GM21619 (cell line): ENCODE measurements around the gene GRIK5.

Source experiments
- ATAC-seq: cut with Tn5 transposase; IDR thresholded peaks from one replicate; pipeline ENCODE4 v1.9.1; 2021; ENCODE audit not compliant: unreplicated experiment

The GRIK5 gene

DNA sequence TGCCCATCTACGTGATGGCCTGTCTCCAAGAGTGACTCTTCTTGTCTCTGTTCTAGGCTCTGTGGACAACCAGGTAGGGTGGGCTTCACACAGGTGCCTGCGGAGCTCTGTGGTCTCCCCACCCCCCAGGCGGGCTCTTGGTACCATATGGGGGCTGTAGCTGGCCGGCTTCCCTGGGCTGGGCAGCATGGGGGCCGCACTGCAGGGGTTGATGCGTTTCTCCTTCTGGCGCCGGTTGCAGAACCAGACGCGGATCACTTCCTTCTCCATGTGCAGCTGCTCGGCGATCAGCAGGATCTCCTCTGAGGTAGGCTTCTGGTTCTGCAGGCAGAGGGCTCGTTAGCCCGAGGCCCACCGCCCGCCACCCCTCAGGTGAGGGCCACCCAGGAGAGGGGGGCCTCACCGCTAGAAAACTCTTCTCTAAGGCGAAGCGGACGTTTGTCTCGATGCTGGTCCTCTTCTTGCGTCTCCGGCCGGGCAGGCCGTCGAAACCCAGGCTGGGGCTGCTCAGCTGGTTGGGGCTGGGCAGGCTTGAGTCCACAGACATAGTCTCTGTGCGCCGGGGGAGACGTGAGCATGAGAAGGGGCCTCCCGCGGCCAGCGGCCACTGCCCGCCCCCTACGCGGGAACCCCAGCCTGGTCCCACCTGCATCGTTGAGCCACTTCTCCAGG is 25.3 kb upstream of the GRIK5 start:
- ATAC-seq = no peak

- no peak for ATAC-seq
Measured at GRCh38 chr19:42093926-42094325, 23.9 kb upstream of the GRIK5 start.

DNA sequence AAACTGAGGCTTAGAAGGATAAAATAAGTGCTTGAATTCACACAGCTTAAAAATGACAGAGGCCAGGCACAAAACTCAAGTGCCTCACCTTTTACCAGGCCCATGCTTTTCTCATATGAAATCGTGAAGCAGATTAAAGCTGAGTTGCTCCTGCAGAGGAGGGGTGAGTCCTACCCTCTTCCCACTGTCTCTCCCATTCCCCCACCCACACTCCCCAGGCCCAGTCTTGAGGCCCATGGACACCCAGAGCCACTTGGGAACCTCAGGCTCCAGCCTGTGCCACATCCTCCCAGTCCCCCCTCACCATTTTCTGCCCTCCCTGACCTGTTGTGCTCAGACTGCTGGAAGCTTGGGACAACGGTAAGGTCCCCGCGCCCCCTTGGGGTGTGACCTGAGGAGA is 23.5 kb upstream of the GRIK5 start:
- ATAC-seq = no peak

DNA sequence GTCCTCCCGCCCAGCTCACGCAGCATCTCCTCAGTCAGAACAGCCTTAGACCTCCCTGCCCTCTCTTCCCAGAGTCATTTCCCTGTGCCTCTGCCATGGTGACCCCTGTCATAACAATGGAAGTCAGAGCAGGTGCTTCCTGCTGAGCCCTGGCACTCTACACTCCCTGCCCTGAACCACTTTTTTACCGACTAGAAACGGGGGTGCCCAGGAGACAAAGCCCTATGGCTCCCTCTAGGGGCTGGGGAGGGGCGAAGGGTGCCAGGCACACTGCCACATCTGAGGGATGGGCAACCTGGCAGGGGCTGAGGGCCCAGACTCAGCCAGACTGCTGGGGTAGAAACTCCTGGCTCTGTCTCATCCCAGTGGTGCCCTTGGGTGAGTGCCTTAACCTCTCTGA is 22.3 kb upstream of the GRIK5 start:
- ATAC-seq = no peak

GRCh38 chr19:42091742-42092141 is 21.7 kb upstream of the GRIK5 start:
- ATAC-seq = no peak

DNA sequence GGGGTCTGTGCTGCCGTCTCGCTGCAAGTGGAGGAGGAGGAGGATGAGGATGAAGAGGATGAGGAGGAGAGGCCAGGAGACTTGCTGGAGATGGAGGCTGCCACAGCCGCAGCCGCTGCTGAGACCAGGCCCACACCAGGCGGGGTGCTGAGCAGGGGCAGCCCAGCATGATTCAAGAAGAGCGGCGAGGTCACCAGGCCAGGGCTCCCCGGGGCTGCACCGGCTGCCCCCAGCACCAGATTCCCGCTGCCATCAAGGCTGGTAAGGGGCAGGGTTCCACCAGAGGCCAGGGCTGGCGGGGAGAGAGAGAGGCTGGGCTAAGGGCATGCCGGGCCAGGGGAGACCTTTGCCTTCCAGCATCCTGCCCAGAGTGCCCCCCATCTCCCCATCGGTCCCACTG is 21.3 kb upstream of the GRIK5 start:
- no peak for ATAC-seq

GRCh38 chr19:42090672-42091071 is 20.7 kb upstream of the GRIK5 start:
- ATAC-seq = no peak

GRCh38 chr19:42089772-42090171 is 19.8 kb upstream of the GRIK5 start:
- ATAC-seq = no peak

GRCh38 chr19:42089191-42089750 is 19.3 kb upstream of the GRIK5 start:
- ATAC-seq = no peak

DNA sequence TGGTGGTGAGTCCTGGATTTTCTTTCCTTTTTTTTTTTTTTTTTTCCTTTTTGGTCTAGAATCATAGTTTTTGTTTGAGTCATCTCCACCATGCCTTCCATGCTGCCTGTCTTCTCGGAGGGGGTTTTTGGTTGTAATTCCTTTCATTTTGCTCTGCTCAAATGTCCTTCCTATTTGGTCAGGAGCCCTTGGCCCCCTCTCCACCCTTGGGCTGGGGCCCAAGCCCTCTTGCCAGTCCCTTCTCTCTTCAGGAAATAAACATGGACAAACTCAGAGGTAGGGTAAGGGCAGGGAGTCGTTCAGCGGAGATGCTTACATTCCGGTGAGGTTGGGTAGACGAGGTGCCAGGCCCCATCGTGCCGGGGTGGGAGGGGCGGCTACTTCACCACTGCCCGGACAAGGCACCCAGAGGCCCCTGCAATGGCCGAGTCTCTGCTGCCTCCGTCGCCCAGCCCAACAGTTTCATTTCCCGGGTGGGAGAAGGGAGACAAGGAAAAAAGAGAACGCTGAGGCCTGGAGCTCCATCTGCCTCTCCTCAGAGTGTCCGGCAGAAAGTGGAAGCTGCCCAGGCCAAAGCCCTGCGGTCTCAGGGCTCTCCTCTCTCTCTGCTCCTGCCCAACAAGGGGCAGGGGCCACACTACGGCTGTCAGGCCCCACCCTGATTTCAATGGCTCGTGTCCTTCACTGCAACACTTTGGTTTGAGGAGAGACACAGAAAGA is 18.6 kb upstream of the GRIK5 start:
- no peak for ATAC-seq

GRCh38 chr19:42086770-42087550 is 17.0 kb upstream of the GRIK5 start:
- no peak for ATAC-seq

- ATAC-seq = no peak
Measured at GRCh38 chr19:42086188-42086736, 16.3 kb upstream of the GRIK5 start.

GRCh38 chr19:42083537-42083936 is 13.5 kb upstream of the GRIK5 start:
- ATAC-seq = no peak

GRCh38 chr19:42081584-42082203 is 11.7 kb upstream of the GRIK5 start:
- no peak for ATAC-seq

DNA sequence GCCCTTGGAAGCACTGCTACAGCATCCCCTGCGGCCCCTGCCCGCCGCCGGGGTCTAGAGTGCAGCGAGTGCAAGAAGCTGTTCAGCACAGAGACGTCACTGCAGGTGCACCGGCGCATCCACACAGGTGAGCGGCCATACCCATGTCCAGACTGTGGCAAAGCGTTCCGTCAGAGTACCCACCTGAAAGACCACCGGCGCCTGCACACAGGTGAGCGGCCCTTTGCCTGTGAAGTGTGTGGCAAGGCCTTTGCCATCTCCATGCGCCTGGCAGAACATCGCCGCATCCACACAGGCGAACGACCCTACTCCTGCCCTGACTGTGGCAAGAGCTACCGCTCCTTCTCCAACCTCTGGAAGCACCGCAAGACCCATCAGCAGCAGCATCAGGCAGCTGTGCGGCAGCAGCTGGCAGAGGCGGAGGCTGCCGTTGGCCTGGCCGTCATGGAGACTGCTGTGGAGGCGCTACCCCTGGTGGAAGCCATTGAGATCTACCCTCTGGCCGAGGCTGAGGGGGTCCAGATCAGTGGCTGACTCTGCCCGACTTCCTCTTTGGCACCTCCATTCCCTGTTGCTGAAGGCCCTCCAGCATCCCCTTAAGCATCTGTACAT is 10.9 kb upstream of the GRIK5 start:
- ATAC-seq = no peak

- no peak for ATAC-seq
Measured at GRCh38 chr19:42079886-42080763, 10.1 kb upstream of the GRIK5 start.

- no peak for ATAC-seq
Measured at GRCh38 chr19:42079276-42079669, 9.3 kb upstream of the GRIK5 start.

DNA sequence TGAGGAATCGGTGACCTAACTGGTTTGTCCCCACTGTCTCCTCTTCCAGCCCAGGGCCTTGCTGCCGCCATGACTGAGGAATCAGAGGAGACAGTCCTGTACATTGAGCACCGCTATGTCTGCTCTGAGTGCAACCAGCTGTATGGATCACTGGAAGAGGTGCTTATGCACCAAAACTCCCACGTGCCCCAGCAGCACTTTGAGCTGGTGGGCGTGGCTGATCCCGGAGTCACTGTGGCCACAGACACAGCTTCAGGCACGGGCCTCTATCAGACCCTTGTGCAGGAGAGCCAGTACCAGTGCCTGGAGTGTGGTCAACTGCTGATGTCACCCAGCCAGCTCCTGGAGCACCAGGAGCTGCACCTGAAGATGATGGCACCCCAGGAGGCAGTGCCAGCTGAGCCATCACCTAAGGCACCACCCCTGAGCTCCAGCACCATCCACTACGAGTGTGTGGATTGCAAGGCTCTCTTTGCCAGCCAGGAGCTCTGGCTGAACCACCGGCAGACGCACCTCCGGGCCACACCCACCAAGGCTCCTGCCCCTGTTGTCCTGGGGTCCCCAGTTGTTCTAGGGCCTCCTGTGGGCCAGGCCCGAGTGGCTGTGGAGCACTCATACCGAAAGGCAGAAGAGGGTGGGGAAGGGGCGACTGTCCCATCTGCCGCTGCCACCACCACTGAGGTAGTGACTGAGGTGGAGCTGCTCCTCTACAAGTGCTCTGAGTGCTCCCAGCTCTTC is 8.7 kb upstream of the GRIK5 start:
- ATAC-seq = no peak

GRCh38 chr19:42078058-42078457 is 8.1 kb upstream of the GRIK5 start:
- ATAC-seq = no peak
